ENCODE results near the gene MS4A15. TPM values are rescaled to one million over a fixed set of nuclear protein-coding genes. Genes with fewer than 3 reads are reported as not detected.
"Not testable (repeated sequence)": the region's sequence is repeated elsewhere in the genome, so short reads cannot be mapped to it uniquely, and the experiment has no call there.

Gene MS4A15
- total RNA-seq, 2 donors from 2014 or later = not detected

DNA sequence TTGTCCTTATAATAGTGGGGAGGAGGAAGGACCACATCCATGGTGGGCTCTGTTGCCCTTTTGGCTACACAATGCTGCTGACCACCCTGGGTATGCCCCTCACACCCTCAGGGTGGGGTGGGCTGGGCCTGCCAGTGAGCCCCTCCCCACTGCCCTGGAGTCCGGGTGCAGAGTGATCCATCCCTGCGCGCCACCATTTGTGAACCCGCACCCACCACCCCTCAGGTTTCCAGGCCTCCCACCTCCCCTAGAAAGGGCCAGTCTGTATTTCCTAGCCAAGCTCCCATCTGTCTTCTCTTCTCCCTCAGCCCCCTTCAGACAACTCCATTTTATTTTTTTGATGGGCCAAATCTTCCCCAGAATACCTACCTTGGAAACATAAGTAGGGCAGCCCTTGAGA lies 53.5 kb downstream of the MS4A15 start:
- Mint-ChIP-seq H3K9me3 (no peaks in the 10 kb centered on the region), H3K36me3 (no peaks in the 10 kb centered on the region), H3K27ac (no peak overlapping the region)
- DNase-seq (ENCODE audit: low spot score in 2 of 2) = no peak
- ATAC-seq = no peak

DNA sequence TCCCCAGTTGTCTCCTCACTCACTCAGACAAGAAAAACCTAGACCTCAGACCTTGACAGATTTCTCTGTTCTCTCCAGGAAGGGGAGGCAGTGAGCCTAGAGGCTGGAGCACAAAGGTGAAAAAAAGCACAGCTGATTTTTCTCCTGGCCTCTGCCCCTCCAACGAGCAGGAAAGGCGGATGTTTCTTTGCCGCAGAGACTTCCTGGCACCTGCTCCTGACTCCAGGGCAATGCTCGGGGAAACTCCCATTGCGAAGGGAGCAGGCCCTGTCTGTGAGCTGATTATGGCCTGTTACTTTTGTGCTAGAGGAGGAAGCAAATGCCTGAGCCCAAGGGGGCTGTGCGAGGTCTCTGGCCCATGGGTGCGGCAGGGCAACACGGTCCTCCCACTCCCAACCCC lies 53.9 kb downstream of the MS4A15 start:
- ATAC-seq (no peak), DNase-seq (ENCODE audit: low spot score in 2 of 2) (no peak)
- H3K9me3 Mint-ChIP-seq = no peaks in the 10 kb centered on the region
- no peaks in the 10 kb centered on the region for H3K36me3 Mint-ChIP-seq
- no peak overlapping the region for H3K27ac Mint-ChIP-seq

DNA sequence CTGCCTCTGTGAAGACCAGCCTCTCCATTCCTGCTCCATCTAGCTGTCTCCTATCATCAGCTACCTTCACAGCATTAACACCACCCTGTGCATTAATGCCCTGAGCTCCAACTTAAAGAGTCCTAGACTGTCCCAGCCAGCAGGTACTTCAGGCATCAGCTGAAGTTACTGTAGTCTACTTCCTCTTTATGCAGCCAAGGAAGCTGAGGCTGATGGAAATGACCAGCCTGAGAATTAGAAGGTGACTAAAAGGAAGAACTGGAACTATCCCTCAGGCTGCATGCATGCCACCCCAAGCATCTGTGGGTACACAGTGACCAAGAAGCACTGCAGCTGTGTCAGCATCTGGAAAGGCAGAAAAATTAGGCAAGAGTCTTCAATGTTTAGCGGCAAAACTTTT lies 56.7 kb downstream of the MS4A15 start:
- Mint-ChIP-seq H3K27ac (no peak overlapping the region), H3K9me3 (peaks cover 6 to 9% of the 10 kb centered on the region in 2 donors)

DNA sequence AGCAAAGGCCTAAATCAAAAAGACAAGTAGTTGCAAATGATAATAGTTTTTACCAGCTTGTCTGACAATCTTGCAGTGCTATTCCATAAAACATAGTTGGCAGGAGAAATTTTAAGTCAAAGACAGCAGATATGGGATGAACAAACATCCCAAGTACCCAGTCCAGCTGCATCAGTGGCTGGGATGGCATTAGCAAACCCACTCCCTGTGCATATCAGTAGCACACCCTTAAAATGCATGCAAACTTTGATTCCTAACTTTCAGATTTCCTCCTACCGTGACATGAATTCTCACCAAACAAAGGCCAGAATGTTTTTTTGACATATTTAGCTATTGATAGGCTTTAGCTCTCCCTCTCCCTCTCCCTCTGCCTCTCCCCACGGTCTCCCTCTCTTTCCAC lies 57.4 kb downstream of the MS4A15 start:
- Mint-ChIP-seq H3K27ac (no peak overlapping the region), H3K36me3 (peaks cover 0 to 10% of the 10 kb centered on the region in 2 donors), H3K9me3 (peaks cover 6 to 9% of the 10 kb centered on the region in 2 donors)
- ATAC-seq (no peak), DNase-seq (ENCODE audit: low spot score in 2 of 2) (no peak)

More for the DNA sequence above, 56.7 kb downstream of the MS4A15 start:
- H3K36me3 Mint-ChIP-seq = peaks cover 0 to 10% of the 10 kb centered on the region in 2 donors
- ATAC-seq (no peak), DNase-seq (ENCODE audit: low spot score in 2 of 2) (no peak)

DNA sequence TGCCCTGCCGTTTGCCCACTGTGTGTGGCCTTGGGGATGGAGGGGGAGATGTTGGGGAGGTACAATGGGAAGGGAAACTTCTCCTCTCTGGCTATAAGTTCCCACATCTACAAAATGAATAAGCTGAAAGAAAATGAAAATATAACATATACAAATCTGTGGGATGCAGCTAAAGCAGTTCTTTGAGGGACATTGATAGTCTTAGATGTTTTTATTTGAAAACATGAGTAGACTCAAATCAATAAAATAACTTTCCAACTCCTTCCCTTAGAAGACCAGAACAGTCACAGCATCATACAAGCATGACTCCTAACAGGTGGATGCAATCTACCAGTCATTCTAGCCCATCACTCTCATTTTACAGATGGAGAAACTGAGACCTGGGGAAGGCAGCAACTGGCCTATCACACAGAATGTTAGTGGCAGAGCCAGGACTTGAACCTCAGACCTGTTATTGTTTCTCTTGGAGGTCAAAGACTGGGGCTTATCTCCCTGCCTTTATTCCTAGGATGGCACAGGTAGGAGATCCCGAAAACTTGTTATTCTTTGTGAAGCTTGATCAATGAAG lies 60.0 kb downstream of the MS4A15 start:
- no peak for DNase-seq (ENCODE audit: low spot score in 2 of 2)
- no peak overlapping the region for H3K27ac Mint-ChIP-seq
- H3K36me3 Mint-ChIP-seq = peaks cover 0 to 10% of the 10 kb centered on the region in 2 donors
- no peak for ATAC-seq
- H3K9me3 Mint-ChIP-seq = peaks cover 6 to 9% of the 10 kb centered on the region in 2 donors

DNA sequence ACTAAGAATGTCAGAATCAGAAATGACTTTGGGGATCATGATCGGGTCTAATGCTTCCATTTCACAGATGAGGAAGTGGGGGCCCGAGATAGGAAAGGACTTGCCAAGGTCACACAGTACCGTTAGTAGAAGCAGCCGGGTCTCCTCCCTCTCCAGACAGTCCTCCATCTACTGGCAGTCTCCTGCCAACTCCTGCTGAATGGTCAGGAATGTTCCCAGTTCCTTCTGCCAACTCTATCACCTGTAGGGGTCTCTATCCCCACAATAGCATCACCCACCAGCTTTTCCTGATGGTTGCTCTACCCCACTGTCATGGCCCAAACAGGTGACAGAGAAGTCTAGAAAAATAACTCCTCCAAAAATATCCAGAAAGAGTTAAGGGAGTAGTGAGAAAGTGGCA lies 61.4 kb downstream of the MS4A15 start:
- peaks cover 0 to 10% of the 10 kb centered on the region in 2 donors for H3K36me3 Mint-ChIP-seq
- DNase-seq (ENCODE audit: low spot score in 2 of 2) (no peak), ATAC-seq (no peak)
- H3K9me3 Mint-ChIP-seq = peaks cover 6 to 9% of the 10 kb centered on the region in 2 donors
- no peak overlapping the region for H3K27ac Mint-ChIP-seq

DNA sequence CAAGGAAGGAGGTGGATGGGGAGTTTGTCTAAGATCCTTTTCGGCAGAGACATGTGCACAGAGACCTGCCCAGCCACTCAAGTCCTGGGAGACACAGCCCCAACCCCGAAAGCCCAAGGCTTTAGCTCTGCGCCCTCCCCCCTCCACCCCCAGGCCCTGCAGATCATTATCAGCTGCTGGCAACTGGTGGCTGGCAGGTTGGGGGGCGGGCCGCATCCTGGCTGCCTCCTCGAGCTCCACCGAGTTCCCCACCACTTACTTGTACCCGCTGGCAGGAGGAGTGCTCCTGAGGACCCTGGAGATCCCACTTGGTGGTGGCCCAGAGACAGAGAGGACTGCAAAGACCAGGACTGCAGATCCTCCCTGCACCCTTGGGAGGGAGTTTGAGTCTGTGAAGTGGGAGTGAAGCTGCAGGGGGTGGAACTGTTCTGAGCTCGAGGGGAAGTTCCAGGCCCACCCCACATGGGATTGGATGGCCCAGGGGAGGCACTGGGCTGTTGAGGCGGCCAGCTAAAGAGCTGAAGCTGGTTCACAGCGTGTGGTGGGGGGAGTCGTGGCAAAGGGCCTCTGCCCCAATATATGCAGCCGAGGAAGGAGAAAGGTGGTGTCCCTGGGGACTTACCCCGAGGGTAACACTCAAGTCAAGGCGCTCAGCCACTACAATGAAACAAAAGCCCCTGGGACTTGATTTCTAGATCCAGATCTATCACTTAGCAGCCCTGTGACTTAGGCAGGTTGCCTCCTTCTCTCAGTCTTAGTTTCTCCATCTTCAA lies 65.3 kb downstream of the MS4A15 start:
- H3K36me3 Mint-ChIP-seq = peaks cover 0 to 6% of the 10 kb centered on the region in 2 donors
- H3K27ac Mint-ChIP-seq = peak overlapping the region in 1 of 2 donors; percentile 68
- DNase-seq (ENCODE audit: low spot score in 2 of 2) (no peak), ATAC-seq (no peak)
- H3K9me3 Mint-ChIP-seq = peaks cover 0 to 3% of the 10 kb centered on the region in 2 donors

DNA sequence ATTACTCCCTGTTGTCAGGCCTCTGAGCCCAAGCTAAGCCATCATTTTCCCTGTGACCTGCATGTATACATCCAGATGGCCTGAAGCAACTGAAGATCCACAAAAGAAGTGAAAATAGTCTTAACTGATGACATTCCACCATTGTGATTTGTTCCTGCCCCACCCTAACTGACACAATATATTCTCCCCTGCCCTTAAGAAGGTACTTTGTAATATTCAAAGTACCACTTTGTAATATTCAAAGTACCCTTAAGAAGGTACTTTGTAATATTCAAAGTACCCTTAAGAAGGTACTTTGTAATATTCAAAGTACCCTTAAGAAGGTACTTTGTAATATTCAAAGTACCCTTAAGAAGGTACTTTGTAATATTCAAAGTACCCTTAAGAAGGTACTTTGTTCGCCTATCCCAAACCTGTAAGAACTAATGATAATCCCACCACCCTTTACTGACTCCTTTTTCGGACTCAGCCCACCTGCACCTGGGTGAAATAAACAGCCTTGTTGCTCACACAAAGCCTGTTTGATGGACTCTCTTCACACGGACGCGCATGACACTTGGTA lies 67.2 kb downstream of the MS4A15 start:
- not testable (repeated sequence) for H3K27ac Mint-ChIP-seq; H3K9me3 Mint-ChIP-seq; H3K36me3 Mint-ChIP-seq; DNase-seq (ENCODE audit: low spot score in 2 of 2); ATAC-seq

DNA sequence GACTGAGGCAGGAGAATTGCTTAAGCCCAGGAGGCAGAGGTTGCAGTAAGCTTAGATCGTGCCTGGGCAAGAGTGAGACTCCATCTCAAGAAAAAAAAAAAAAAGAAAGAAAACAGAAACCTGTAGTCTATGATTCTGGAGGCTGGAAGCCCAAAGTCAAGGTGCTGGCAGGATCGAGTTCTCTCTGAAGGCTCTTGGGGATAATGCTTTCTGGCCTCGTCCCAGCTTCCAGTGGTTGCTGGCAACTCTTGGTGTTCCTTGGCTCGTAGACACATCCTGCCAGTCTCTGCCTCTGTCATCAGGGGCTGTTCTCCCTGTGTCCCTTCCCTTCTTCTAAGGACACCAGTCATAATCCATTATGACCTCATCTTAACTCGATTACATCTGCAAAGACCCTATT lies 68.5 kb downstream of the MS4A15 start:
- Mint-ChIP-seq H3K36me3 (no peaks in the 10 kb centered on the region), H3K27ac (no peak overlapping the region), H3K9me3 (no peaks in the 10 kb centered on the region)
- DNase-seq (ENCODE audit: low spot score in 2 of 2) (no peak), ATAC-seq (no peak)

DNA sequence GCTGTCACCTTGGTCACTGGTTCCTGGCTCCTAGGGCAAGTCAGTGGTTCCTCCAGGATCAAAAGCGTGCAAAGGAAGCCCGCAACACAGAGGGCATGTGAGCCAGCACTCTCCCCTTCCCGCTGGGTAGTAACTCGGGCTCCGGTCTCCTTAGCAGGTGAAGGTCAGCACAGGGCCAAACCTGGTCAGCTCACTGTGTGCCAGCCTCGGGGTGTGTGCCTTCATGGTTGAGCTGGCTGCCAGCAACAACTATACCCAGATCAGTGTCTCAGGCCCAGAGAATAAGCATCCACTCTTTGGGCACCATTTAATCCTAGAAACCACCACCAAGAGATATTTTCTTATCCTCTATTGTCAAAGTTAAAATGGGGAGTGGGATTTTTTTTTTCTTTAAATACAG lies 69.1 kb downstream of the MS4A15 start:
- Mint-ChIP-seq H3K36me3 (no peaks in the 10 kb centered on the region), H3K9me3 (no peaks in the 10 kb centered on the region), H3K27ac (no peak overlapping the region)
- ATAC-seq = no peak
- DNase-seq (ENCODE audit: low spot score in 2 of 2) = no peak

Other genes with a start within 250 kb of the MS4A15 start
- gene MS4A13, start 241.5 kb upstream of the MS4A15 start, total RNA-seq = not detected
- gene MS4A8, start 57.3 kb upstream of the MS4A15 start, total RNA-seq = not detected
- not detected for gene MS4A18, start 32.1 kb upstream of the MS4A15 start, total RNA-seq
- gene MS4A10, start 28.5 kb downstream of the MS4A15 start, total RNA-seq = not detected
- 10 to 100 TPM; 29.3 to 38.0 TPM for gene CCDC86, start 85.2 kb downstream of the MS4A15 start, total RNA-seq
- under 1 TPM in 1 of 2 donors, not detected in 1; 0.25 TPM for gene PTGDR2, start 99.1 kb downstream of the MS4A15 start, total RNA-seq
- not detected for gene ZP1, start 110.7 kb downstream of the MS4A15 start, total RNA-seq
- gene PRPF19, start 149.7 kb downstream of the MS4A15 start, total RNA-seq = 100 to 1,000 TPM in 1 of 2 donors, 10 to 100 TPM in 1; 71.0 to 149 TPM
- 10 to 100 TPM; 31.9 to 95.1 TPM for gene TMEM109, start 157.3 kb downstream of the MS4A15 start, total RNA-seq
- 1 to 10 TPM in 1 of 2 donors, under 1 TPM in 1; 0.71 to 1.4 TPM for gene TMEM132A, start 167.6 kb downstream of the MS4A15 start, total RNA-seq
- gene SLC15A3, start 195.3 kb downstream of the MS4A15 start, total RNA-seq = 1 to 10 TPM; 5.9 to 9.0 TPM
- 100 to 1,000 TPM; 227 to 339 TPM for gene CD6, start 214.8 kb downstream of the MS4A15 start, total RNA-seq